GM21360 (cell line): ENCODE results near the gene TBC1D10A.

Experiments
- ATAC-seq: cut with Tn5 transposase; IDR thresholded peaks from one replicate; pipeline ENCODE4 v1.9.1; 2021; ENCODE audit warnings: mild to moderate bottlenecking, moderate library complexity; ENCODE audit not compliant: unreplicated experiment

Gene TBC1D10A

DNA sequence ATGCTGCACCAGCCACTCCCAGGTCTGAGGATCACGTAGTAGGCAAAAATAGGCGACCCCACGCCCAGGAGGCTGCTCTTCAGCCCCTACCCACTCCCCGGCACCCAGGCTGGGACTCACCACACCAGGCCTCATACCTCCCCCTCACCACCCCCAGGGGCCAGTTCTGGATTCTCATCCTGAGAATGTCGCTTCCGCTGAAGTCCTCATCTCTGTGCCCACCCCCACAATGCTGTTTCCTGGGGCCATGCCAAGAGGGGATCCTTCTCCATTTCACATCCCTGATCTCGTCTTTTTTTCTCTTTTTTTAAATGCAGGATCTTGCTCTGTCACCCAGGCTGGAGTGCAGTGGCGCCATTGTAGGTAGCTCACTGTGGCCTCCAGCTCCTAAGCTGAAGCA is 58.4 kb downstream of the TBC1D10A start:
- no peak for ATAC-seq

DNA sequence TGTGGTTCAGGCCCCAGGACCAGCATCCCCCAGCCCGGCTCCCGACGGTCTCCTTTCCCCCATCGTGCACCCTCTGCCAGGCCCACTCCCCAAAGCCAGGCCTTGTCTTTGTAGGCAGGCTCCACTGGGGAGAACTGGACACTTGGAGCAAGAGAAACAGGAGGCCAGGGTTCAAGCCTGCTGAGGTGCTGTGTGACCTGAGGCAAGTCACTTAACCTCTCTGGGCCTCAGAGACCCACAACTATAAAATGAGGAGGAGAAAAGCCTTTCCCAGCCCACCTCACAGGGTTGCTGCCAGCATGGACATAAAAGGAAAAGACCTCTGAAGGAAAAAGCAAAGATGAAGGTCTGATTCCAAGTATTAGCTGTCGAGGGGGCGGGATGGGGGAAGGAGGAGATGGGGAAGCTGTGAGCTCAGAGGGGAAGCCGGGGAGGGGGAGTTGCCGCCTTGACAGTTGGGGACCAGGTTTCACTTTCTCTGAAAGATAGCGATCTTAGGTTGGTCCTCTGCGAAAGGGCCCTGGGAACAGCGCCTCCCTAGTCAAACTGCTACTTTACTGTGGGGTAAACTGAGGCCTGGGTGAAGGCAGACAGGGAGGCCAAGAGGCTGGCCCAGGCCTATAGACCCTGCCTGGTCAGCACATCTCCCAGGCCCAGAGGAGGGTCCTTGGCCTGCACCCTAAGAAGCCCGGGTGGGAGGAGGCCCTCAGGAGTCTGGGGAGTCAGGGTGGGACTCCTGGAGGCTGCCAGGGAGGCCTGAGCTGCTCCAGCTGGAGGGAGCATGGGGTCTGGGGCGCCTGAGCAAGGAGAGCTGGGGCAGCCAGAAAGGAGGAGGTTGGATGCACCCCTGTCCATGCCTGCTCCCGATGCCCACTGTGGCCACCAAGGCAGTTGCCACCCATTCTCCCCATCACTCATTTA is 59.1 kb downstream of the TBC1D10A start:
- no peak for ATAC-seq

DNA sequence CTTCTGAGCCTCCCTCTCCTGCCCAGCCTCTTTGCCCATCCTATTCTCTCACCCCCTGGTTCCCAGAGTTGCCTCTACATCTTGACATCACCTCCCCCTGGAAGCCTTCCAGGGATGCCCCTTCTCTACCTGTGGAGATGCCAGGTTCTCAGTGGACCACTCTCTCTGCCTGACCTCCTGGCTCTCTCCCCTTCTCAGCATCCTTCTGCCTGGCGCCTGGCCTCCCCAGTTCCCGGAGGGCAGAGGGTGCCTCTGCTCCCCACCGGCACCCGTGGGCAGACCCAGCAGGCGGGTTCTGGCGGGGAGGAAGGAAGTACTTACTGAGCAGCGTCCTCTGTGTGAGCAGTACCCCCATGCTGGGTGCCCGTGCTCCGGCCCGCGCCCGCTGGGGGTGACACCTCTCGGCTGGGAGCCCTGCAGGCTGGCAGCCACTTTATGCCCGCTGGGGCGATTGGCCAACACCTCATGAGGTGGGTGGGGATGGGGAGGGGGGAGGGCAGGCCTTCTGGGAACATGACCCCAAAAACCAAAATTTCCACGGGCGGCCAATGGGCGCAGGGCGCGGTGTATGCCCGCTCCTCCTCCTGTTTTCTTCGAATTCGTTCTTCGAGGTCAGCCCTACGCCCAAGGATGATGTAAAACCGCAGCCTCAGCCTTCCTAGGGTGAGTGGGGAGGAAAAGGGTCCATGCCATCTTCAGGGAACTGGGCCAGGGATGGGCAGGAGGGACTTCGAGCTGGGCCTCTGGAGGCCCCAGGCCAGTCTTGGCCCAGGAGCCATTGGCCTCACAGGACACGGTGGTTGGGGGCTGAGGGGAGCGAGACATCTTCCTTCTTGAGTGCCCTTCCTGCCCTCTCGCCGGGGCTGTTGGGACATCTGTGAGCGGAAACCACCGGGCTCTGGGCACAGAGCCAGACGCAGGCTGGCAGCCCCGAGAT is 60.0 kb downstream of the TBC1D10A start, which contains the start of gene OSM:
Gene OSM (minus strand): TSS at position 407 of the 937 bp plus-strand sequence. CDS start 52 bp downstream, at position 355.
- ATAC-seq = peak; percentile 8

DNA sequence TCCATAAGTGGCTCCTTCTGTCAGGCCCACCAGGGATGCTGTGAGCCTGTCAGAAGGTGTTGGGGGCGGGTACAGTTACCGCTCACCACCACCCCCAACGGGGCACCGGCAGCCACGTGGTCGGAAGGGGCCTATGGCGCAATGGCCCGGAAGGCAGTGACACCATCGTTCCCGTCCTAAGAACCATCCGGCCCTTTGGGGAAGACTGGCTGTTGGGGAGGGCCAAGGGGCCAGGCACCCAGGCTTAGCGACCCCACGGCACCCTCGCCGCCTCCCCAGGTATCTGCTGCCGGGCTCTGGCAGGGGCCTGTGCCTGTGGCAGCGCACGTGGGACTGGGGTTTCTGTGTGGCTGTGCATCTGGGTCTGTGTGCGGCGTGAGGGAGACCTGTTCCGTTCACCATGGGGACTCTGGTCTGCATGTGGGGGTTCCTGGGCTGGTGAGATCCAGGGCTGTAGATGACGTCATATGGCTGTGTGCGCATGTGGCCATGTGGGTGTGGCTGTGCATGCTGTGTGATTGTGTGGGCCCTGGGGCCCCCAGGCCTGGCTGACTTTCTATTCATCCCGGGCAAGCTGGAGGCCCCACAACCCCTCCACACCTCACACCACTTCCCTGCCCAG is 60.8 kb downstream of the TBC1D10A start:
- ATAC-seq = peak; percentile 63

DNA sequence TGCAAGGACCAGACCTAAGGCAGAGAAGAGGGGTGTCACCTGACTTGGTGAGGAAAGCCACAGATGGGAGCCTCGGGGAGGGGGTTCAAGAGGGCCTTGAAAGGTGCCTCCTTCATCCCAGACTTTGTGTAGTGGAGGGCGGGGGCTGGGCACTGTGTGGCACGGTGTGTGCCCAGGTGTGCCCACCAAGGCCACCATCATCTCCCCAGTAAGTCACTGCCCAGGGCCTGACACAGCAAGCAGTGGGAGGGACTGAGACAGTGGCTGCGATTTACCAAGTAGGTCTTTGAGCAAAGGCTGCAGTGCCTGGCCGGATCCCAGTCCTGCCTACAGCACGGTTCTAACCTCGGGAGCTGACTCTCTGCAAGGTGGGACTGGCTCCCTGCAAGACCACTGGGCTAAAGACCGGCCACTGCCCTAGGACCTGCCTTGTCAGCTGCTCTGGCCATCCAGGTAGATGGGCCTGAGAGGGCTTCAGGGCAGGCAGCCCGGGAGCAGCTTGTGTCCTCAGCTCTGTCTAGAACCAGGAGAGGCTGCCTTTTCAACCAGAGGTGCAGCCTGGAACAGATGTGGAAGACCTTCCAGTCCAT is 61.5 kb downstream of the TBC1D10A start:
- no peak for ATAC-seq

DNA sequence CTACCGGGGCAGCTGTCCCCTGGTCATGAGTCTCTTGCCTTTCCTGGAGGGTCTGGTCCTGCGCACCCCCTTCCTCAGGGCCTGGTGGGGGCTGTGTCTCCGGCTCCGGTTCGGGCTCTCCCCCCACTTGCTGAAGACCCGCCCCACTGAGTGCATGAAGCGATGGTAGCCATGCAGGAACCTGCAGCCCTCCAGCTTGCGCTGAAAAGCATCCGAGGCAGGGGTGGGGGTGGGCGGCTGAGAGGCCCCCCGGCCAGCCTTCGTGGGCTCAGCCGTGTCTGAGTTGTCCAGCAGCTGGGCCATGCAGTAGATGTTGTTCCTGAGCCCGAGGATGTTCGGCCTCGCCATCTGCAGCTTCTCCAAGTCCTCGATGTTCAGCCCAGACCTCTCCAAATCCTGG is 62.9 kb downstream of the TBC1D10A start:
- ATAC-seq = no peak

DNA sequence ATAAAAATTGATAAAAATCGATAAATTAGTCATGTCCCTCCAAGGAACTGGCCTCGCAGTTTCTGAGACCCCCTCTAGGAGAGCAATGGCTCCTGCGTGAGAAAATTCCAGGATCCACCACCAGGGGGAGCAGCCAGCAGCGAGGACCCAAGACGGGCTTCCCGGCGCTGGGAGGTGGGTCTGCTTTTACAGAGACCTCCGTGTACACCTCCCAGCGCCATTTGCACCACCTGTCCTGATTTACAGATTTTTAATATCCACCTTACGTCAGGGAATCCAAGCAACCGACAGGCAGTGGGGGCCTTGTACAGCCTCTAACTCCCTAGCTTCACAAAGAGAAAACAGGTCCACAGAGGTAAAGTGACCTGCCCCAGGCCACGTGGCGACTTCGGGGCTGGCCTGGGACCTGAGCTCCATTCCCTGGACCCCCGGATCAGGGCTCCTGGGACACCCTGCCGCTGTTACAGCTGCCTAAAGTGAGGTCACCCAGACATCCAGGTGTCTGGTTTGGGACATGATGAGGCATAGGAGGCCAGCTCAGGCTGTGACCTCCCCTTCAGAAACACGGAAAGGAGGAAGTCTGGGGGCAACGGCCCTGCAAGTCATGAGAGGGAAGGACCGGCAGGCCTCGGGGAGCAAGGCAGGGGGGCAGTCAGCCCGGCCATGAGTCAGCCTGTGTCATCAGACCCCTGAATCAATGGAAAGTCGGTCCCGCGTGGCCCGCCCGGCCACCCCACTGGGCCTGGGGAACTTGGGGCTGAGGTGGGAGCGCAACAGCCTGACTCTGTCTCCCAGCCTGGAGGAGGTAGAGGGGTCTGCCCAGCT is 63.6 kb downstream of the TBC1D10A start:
- no peak for ATAC-seq

DNA sequence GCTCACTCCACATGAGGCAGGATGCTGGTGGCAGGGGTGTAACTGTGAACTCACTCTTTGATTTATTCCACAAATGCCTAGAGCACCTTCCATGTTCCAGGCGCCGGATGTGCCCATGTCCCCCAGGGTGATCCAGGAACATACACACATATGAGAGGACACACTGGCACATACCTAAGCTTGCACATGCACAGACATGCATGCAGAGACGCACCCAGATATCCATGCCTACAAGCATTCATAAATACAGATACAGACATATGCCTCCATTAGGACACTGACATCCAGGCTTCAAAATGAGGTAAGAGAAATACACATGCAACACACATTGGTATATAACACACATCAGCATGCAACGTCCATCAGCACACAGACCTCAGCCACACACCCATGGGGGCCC is 64.6 kb downstream of the TBC1D10A start:
- ATAC-seq = no peak

DNA sequence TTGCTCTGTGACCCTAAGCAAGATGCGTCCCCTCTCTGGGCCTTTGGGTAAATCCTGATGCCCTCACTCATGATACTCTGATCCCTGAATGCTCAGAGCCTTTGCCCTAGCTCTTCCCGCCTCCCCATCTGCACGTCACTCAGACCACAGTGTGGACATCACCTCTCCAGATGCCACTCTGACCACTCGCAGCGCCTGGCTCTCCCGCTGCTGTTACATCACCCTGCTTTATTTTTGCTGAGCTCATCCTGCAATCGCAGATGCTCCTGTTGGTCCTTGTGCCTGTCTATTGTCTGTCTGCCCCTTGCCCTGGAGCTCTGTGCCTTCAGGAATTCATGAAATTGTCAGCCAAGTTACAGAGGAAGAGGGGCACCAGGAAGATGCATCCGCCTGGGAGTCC is 65.6 kb downstream of the TBC1D10A start:
- no peak for ATAC-seq

DNA sequence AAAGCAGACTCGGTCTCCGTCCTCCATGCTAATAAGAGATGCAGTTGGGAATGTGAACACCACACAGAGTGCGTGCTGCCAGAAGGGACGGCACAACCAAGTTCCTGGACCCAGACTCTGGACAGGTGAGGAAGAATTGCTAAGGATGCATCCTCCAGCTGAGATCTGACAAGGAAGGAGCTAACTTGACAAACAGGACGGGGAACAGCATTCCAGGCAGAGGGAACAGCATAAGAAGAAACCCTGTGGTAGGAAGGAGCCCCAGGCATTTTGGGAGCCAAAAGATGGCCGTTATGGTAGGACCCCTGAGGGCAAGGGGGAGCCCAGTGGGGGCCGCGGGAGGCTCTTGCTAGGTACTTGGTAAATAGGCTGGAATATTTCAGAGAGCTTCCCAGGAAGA is 66.1 kb downstream of the TBC1D10A start:
- no peak for ATAC-seq

DNA sequence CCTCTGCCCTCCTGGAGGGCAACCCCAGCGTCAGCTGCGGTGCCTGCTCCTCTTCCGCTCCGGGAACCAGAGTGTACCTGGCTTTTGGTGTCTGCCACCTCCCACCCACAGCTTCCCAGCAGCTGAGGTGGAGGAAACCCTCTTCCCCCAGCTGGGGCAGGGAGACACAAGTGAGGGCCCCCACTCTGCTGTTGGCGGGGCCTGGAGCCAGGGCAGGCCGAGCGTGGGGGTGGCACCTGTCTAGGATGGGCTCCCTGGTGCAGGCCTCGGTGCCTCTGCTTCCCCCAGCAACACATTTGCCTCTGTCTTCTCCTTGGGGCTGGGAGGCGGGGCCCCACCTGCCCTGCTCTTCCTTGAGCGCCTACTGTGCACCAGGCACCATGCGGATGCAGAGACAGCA is 66.5 kb downstream of the TBC1D10A start:
- no peak for ATAC-seq

DNA sequence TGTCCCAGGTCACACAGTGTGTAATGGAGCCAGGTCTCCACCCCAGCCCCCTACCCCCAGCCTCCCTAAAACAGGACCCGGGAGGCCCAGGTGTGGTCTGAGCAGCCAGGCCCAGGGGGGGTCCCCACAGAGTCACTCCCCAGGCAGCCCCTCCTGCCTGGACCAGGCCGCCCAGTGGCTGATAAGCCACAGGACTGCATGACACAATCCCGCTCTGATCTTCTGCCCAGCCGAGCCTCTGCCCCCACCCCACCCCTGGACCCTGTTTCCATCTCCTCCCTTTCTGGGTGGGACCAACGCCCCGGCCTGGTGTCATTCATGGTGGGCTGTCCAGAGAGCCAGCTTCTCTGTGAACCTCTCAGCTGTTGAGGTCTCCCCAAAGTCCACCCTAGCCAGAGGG is 72.4 kb downstream of the TBC1D10A start:
- ATAC-seq = no peak

DNA sequence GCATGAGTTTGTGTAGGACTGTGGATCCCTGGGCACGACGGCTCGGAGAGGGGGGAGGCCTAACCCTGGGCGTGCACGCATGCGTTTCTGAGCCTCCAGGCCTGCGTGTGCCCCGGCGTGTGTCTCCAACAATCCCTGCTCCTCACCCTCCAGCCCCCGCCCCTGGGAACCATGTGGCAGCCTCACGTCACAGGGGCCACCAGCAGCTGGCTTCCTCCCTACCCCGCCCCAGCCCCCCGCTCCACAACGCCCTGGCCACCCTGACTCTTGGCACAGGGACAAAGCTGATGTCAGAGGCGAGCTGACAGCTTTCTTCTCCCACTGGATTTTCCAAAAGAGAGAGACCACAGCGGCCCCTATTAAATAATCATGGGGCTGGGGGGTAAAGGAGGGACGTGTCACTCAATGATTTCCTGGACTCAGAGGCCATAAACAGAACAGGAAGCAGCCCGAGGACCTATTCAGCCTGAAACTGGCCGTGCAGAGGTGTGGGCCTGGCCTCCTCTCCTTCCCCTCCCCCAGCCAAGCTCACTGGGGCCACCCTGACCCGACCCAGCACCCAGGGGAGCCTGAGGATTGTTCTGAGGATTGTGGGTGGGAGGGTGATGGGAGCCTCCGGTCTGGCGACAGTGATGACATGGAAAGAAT is 73.4 kb downstream of the TBC1D10A start:
- no peak for ATAC-seq

DNA sequence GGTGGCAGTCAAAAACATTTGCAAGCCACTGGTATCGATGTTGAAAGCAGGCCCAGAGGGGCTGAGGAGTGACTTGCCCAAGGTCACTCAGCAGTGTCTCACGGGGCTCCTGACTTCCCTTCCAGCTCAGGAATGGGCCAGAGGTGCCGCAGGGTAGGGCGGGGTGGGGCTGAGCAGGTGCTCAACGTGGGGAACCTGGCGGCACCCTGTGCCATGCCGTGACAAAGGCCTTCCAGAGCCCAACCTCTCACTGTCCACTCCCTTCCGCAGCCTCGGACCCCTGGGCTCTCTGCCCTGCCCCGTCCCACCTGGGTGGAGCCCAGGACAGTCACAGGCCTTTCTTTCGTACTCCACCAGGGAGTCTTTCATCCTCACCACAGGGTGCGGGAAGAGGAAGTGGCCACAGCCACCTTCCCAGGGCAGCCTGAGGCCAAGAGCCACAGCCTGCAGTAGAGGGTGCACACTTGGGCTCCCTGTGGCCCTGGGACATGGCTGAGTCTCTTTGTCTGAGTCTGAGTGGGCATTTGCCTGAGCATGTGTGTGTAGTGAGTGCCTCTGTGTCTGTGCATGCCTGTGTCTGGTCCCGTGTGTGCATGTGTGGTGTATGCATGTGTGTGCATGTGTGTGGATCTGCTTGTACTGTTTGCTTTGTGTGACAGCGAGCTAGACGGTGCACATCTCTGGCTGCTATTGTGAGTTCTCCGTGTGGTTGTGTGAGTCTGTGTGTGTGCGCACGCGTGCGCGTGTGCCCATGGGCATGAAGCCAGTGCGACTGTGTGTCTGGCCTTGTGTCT is 74.1 kb downstream of the TBC1D10A start:
- no peak for ATAC-seq

DNA sequence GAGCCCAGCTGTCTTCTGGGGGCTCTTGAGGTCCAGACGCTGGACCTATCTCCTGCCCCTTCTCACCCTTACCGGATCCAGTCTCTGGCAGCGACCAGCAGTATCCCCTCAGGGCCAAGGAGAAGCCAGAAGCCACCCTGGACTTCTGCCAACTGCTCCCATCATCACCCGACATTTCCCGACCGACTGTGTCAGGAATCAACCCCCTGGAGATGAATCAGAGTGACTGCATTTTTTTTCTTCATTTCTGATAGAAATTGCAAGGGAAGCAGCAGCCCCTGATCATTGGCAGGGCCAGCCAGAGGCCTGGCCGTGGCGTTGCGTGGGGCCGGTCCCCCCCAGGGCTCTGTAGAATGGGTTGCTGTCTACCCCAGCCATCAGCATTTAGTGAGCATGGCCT is 75.0 kb downstream of the TBC1D10A start:
- no peak for ATAC-seq

DNA sequence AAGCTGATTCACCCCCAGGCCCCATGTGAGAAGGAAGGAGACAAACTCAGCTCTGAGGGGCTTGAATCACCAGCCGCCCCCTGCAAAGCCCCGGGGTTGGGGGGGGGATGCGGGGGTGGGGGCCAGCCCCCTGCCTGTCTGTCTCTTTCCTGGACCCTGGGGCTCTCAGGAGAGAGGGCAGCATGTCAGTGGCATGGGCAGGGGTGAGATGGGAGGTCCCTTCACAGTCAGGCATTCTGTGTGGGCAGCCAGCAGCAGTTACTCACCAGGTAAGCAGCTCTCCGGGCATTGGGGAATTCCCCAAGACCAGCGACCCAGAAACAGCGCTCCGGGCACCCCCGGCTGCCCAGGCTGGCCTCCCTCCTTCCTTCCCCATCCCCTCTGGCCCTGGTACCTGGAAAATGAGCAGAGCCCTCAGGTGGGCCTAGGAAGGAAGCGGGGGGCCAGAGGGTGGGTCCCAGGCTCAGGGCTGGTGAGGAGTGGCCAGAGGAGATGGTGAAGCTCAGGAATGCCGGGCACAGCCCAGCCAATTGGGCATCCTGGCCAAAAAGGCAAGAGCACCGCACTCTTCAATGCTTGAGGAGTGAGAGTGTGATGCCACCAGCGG is 76.0 kb downstream of the TBC1D10A start:
- ATAC-seq = no peak

DNA sequence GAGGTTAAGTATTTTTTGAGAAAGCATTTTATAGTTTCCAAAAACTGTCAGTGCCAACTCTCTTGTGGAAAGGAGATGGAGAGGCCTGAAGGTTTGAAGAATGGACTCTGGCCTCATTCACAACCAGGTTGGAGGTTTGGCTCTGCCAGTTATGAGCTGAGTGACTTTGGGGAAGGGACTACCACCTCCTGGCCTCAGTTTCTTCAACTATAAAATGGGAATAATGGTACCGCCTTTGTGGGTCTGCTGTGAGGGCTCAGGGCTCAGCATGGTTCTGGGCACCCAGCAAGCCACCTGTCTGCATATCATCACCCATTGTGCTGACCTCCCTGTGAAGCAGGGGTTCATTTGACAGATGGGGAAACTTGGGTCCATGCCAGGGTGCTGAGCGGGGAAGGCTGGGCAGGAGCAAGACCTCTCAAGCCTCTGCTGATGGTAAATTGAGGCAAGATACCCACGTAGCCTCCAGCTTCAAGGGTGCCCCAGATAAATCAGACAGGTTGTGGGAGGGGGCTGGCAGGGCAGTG is 76.6 kb downstream of the TBC1D10A start:
- ATAC-seq = no peak
